IPS-NIHi11 (cell line): ENCODE measurements around the gene STAT3.
"Not testable (repeated sequence)": the region's sequence is repeated elsewhere in the genome, so short reads cannot be mapped to it uniquely, and the experiment has no call there.

ENCODE experiments used
- DNase-seq: peaks from one replicate; pipeline ENCODE4 v3.0.0; 2012; ENCODE audit warnings: mixed read lengths, low spot score

Gene STAT3

DNA sequence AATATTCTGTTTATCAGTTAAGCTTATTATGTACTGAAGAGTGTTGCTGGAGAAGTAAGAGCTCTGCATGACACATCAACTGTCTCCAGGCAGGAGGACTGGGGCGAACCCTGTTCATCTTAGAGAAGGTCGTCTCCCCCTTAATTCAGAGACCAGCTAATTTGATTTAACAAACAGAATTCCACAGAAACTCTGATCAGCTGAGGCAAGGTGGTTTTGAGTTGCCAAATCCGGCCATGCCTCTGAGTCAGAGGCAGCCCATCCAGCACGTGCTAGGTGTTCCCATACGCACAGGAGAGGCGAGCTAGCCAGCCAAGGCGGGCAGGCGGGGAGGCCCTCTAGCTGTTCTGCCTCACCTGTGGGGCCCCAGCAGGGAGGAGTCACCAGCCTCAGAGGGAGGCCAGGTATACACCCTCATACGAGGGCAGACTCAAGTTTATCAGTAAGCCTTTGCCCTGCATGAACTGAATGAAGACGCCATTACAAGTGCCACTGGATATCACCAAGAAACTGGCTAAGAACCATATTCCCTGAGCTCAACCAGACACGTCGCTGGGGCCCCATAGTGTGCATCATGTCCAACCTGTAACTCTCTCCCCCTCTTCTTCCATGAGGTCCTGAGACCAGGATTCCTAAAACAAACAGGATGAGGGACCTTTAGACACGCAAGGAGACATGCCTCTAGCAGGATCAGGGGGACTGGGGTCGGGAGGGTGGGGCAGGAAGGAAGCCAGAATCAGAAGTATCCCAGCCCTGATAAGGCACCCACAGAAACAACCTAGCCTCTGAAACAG is 74.3 kb downstream of the STAT3 start:
- no peak for DNase-seq

DNA sequence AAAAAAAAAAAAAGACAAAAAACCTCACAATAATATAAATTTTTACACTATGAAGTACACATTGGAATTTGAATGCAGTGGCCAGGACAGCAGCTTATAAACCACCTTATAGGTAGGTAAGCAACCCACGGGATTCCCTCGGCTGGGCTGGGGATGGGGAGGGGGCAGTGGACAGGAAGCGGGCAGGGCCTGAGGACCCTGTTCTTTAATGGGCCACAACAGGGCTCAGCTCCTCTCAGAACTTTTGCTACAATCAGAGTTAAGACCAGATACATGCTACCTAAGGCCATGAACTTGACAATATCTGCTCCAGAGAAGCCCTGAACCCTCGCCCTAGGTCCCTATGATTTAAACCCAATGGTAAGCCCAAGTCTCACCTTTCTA is 74.9 kb downstream of the STAT3 start:
- no peak for DNase-seq

DNA sequence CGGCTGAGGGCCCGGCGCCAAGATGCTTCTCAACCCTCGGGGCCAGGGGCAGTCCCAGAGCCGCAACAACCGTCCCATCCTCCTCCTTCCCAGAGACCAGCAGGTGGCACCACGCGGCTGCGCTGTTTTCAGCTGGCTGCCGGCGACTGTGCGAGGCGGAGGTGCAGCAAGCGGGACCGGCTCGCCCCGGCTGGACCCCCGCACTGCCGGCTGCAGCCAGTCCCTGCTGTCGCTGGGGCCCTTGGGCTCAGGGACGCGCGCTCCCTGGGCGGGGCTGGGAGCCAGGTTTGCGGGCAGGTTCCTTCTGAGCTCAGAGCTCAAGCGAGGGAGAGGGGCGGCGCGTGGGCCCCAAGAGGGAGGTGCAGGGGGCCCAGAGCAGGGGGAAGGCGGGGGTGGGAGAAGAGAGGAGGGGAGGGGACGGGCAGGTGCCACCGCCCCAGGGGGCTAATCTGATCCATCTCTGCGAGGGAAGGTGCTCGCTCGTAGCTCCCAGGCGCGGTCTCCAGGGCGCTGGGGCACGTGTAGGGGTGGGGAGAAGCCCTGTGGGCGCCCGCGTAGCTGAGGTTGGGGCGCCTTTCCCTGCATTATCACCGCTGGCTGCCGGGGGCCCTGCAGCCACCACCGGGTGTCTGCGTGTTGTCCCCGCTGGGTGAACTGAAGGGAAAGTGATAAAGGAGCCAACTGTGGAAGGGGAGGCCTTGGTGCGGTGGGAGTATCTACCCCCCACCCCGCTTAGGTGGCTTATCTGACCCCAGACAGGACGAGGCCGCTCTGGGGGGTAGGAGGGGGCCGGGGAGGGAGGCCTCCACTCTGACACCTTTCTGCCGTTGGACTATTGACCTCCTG is 75.7 kb downstream of the STAT3 start:
- DNase-seq, result peak; percentile 90

DNA sequence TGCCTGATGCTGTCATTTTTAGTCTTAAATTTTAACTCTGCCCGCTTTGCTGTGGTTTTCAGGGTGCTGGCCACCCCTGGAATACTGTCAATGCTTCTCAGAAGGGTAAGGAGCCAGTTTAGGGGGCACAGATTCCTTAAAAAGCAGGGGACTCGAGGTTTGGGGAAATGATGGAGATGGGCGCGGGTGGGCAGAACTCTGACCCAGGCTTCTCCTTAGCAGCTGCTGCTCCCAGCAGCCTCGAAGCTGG is 76.3 kb downstream of the STAT3 start:
- no peak for DNase-seq

DNA sequence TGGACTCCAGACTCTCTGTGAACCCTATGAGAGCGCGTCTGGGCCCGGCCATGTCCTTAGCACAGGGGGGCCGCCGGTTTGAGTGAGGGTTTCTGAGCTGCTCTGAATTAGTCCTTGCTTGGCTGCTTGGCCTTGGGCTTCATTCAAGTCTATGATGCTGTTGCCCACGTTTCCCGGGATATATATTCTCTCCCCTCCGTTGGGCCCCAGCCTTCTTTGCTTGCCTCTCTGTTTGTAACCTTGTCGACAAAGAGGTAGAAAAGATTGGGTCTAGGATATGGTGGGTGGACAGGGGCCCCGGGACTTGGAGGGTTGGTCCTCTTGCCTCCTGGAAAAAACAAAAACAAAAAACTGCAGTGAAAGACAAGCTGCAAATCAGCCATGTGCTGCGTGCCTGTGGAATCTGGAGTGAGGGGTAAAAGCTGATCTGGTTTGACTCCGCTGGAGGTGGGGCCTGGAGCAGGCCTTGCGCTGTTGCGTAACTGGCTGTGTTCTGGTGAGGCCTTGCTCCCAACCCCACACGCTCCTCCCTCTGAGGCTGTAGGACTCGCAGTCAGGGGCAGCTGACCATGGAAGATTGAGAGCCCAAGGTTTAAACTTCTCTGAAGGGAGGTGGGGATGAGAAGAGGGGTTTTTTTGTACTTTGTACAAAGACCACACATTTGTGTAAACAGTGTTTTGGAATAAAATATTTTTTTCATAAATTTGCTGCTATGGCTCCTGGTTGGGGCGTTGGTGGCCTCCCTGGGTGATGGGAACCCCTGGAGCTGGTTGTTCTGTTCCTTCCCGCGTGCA is 76.8 kb downstream of the STAT3 start:
- no peak for DNase-seq

DNA sequence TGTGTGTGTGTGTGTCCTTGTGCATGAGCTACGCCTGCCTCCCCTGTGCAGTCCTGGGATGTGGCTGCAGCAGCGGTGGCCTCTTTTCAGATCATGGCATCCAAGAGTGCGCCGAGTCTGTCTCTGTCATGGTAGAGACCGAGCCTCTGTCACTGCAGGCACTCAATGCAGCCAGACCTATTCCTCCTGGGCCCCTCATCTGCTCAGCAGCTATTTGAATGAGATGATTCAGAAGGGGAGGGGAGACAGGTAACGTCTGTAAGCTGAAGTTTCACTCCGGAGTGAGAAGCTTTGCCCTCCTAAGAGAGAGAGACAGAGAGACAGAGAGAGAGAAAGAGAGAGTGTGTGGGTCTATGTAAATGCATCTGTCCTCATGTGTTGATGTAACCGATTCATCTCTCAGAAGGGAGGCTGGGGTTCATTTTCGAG is 77.4 kb downstream of the STAT3 start:
- no peak for DNase-seq

DNA sequence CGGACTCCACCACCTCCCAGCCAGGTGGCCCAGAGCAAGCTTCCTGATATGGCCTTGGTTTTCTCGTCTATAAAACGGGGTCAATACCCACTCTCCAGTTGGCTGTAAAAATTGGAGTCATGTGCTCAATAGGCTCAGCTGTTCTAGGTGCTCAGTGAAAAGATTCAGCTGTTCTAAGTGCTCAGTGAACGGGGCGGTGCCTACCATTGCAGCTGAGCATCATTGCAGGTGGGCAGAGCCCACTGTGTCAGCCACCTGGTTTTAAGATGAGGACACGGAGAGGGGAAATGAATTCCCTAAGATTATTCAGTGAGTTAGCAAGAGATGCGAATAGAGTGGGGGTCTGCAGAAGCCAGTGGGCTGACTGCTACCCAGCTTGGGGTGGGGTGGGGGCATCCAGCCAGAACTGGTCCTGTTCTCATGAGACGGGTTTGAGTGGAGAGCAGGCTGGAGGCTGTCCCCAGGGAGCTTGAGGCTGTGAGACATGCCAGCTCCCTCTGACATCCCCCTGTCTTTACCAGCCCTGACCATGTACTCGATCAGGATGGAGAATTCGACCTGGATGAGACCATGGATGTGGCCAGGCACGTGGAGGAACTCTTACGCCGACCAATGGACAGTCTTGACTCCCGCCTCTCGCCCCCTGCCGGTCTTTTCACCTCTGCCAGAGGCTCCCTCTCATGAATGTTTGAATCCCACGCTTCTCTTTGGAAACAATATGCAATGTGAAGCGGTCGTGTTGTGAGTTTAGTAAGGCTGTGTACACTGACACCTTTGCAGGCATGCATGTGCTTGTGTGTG is 78.1 kb downstream of the STAT3 start:
- no peak for DNase-seq

DNA sequence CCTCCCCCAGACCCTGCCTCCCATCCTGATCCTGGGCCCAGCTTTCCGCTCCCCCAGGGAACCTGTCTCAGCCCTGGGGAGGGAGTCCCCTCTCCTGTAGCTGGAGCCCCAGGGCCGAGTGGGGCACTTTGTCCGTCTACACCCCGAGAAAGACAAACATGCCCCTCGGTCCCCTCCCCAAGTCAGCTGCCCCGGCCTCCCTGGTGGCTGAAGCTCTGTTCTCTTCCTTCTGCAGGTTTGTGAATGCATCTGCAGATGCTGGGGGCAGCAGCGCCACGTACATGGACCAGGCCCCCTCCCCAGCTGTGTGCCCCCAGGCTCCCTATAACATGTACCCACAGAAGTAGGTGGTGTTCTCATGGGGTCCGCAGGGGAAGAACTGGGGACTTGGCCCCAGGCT is 79.1 kb downstream of the STAT3 start:
- DNase-seq, result no peak

DNA sequence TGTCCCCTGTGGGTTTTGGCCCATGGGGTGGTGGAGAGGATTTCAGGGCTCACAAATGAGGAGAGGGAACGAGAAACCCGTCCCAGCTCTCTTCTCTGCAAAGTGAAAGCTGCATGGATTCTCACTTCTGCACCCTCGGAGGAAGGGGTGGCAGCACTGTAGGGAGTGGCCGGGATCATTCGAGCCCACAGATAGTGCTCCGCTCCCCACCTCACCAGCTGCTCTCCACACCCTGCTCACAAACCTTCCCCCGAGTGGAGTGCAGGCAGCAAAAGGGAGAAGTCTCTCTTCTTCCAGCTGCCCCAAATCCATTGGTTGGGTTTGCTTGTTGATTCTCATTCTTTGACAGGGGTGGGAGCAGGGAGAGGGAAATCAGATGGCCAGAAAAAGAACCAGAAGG is 79.8 kb downstream of the STAT3 start:
- no peak for DNase-seq

DNA sequence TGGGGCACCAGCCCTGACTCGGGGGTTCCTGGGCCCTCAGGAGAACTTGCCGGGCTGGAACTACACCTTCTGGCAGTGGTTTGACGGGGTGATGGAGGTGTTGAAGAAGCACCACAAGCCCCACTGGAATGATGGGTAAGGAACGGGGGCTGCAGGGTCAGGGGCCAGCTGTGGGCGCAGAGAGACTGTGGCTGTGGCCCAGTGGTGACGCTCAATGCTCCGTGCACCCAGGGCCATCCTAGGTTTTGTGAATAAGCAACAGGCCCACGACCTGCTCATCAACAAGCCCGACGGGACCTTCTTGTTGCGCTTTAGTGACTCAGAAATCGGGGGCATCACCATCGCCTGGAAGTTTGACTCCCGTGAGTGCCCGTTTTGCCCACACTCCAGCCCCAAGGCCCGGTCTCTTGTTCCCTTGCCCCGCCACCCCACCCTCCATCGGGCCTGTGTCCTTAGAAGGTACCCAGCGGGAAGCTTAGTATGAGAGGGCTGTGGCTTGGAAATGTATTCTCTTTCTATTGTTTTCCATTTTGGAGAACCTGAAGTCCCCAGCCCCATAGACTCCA is 80.8 kb downstream of the STAT3 start:
- no peak for DNase-seq

DNA sequence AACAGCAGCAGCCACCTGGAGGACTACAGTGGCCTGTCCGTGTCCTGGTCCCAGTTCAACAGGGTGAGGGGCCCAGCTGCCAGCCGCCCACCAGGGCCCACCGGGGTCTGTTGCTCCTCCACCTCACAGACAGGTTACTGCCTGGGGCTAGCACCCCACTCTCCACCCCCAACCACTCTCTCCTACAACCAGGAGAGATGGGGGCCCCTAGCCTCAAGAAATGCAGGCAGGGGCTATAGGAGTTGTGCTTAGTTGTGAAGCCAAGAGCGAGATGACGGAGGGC is 81.9 kb downstream of the STAT3 start:
- DNase-seq, result no peak

DNA sequence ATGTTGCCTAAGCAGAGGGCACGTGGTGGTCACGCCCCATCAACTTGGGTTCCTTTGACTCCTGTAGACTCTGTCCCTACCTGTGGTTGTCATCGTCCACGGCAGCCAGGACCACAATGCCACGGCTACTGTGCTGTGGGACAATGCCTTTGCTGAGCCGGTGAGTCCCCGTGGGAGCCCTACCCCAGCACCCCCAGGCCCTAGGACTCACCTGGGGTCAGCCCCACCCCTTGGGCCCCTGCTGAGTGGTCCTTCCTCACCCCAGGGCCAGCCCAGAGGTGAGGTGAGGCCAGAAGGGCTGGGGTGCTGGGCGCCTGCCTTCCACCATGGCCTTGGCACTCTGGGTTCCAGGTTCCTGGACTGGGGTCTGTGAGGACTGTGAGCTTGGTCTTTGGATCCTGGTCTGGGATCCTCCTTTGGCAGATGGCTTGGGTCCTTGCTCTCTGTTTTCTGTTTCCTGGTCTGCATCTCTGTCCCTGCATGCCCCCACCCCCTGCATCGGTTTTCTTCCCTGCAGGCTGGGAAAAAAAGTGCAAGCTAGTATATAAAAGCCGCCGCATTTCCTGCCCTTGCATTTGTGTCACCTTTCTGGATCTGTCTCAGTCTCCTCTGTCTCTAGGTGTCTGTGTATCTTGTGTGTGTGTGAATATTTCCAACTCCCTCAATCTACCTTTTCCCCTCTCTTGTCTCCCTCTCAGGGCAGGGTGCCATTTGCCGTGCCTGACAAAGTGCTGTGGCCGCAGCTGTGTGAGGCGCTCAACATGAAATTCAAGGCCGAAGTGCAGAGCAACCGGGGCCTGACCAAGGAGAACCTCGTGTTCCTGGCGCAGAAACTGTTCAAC is 82.5 kb downstream of the STAT3 start:
- no peak for DNase-seq

DNA sequence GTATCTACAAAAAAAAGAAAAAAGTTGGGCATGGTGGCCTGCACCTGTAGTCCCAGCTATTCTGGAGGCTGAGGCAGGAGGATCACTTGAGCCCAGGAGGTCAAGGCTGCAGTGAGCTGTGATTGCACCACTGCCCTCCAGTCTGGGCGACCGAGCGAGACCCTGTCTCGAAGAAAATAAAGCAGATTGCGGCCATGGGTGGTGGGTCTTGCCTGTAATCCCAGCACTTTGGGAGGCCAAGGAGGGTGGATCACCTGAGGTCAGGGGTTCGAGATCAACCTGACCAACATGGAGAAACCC is 83.3 kb downstream of the STAT3 start:
- DNase-seq, result not testable (repeated sequence)

DNA sequence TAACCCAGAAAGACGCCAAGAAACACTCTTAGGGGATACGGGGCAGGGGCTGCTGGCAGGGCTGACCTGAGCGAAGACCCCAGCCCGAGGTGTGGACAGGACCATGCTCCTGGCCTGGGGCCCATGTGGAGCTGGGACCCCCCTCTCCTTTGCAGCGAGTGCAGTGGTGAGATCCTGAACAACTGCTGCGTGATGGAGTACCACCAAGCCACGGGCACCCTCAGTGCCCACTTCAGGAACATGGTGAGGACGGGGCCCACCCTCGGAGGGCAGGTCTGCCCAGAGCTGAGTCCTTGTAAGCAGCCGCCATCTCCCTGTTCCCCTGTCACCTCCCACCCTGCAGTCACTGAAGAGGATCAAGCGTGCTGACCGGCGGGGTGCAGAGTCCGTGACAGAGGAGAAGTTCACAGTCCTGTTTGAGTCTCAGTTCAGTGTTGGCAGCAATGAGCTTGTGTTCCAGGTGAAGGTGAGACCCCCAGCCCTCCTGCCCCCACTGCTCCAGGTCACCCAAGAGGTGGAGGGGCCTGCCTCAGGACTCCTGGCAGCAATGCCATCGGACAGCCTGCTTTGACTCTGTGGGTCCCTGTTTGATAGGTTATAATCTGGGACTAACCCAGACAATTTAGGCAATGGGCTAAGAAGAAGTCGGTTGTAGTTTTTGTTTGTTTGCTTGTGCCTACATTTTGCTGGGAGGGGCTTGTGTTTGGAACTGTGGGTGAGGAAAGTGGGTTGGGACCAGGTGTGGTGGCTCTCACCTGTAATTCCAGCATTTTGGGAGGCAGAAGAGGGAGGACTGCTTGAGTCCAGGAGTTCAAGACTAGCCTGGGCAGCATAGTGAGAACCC is 83.8 kb downstream of the STAT3 start:
- no peak for DNase-seq

DNA sequence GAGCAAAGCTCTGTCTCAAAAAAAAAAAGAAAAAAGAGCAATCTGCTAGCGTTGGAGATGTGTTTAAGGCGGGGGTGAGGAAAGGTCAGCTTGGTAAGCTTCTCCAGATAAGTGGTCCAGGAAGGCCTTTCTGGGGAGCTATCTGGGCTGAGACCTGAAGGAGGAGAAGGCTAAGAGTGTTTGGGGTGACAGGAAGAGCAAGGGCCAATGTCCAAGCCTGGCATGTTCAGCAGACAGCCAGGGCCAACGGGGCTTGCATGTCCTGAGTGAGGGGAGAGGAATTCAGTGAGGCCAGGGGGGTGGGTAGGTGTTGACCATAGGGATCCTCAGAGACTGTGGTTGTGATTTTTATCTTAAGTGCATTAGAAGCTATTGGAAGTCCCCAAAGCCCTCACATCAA is 84.5 kb downstream of the STAT3 start:
- no peak for DNase-seq

DNA sequence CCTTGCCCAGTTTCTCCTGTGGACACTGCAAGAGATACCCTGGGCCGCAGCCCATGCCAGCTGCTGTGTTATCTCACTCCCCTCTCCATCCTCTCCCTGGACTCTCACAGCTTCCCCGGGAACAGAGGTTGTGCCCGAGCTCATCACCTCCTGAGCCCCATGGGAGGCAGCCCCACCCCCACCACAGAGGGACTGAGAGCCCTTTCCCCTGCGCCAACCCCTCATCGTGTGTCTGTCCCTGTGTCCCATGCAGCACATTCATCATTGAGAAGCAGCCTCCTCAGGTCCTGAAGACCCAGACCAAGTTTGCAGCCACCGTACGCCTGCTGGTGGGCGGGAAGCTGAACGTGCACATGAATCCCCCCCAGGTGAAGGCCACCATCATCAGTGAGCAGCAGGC is 87.2 kb downstream of the STAT3 start:
- DNase-seq, result no peak

DNA sequence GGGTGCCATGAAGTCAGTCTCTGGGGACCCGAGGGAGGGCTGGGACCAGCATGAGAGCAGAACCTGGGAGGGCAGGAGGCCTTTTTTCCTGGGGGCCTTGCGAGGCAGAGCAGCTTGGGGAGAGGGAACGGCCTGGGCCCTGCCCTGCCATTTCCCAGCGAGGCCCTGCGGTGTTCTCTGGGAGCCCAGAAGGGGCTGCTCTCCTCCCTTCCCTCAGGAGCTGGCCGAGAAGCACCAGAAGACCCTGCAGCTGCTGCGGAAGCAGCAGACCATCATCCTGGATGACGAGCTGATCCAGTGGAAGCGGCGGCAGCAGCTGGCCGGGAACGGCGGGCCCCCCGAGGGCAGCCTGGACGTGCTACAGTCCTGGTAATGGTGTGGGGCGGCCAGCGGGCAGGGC is 88.3 kb downstream of the STAT3 start:
- not testable (repeated sequence) for DNase-seq

DNA sequence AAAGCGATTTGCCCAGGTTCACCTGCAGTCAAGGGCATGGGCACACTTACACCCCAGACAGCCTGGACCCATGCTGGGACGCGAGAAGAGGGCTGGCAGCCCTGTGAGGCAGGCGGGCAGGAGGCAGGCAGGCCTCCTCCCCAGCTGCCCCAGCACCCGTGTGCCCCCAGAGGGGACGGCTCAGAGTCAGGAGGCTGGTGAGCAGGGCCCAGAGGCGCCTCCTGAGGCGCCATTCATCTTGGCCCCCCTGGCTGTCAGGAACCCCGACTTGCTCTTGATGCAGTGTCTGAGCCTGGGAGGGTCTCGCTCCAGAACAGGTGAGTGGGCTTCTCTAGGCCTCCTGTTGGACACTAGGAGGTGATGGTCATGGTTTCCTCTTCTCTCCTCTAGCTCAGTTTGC is 88.9 kb downstream of the STAT3 start:
- not testable (repeated sequence) for DNase-seq

DNA sequence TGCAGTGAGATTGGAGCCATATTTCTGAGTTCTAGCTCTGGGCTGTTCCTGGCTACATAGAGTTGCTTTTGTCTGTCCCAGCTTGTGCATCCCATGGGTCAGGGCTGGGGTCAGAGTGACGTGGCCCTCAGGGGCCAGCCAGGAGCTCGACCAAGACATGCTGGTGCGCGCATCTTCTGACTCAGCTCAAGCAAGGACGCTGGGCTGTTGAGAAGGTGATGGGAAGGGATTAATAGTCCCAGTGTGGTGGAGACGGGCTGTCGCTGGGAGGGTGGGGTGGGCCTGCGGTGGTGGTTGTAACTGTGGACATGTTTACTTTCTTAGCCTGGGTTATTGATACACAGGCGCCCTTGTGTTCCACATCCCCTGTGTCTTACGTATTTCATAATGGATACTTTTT is 90.5 kb downstream of the STAT3 start:
- not testable (repeated sequence) for DNase-seq

DNA sequence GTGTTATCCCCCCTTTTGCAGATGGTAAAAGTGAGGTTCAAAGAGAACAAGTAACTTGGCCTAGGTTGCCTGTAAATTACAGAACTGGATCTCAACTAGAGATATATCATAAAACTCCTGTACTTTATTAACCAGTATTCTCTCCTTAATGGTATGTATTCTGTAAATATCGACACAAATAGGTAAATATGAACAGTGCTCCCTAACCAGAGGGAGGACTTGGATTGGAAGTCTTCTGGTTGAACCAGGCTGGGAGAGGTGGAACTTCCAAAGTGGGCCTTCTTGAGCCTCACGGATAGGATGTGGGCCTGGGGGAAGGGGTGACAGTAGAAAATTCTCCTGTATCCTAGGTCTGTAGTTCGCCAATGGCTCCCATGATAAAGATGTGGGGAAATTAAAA is 92.2 kb downstream of the STAT3 start:
- DNase-seq, result no peak
